Measurements from ENCODE around the gene GMDS. TPM values are rescaled to one million over a fixed set of nuclear protein-coding genes. Genes with fewer than 3 reads are reported as not detected.

The GMDS gene
- total RNA-seq, 1 donor from 2014 or later = 30.2 TPM

- Histone ChIP-seq H3K4me1 (no peaks in the 10 kb centered on the region), H3K27ac (no peak overlapping the region), H3K9me3 (no peaks in the 10 kb centered on the region), H3K27me3 (no peaks in the 10 kb centered on the region), H3K36me3 (no peaks in the 10 kb centered on the region), H3K4me3 (no peak overlapping the region)
- no peak for TF ChIP-seq POLR2A (IDR thresholded peaks at IDR 0.05)
- TF ChIP-seq CTCF (IDR thresholded peaks at IDR 0.05) = no peak
- no peak for TF ChIP-seq POLR2AphosphoS5 (IDR thresholded peaks at IDR 0.05; ENCODE audit: insufficient read depth in 1 of 2, low read depth in 1 of 2)
- no peak for DNase-seq (ENCODE audit: extremely low spot score in 2 of 2)
- intact Hi-C loops (cut with DNase I) = no loop called here
These were observed 580.2 kb downstream of the GMDS start for GRCh38 chr6:1665214-1665613.

GRCh38 chr6:1664329-1664728 is 581.1 kb downstream of the GMDS start:
- H3K4me1 ChIP-seq = no peaks in the 10 kb centered on the region
- no peak overlapping the region for H3K27ac ChIP-seq
- no peak overlapping the region for H3K4me3 ChIP-seq
- DNase-seq (ENCODE audit: extremely low spot score in 2 of 2) = no peak
- no peaks in the 10 kb centered on the region for H3K36me3 ChIP-seq
- intact Hi-C loops (cut with DNase I) = no loop called here
- TF ChIP-seq CTCF (IDR thresholded peaks at IDR 0.05) = no peak
- TF ChIP-seq POLR2A (IDR thresholded peaks at IDR 0.05) = no peak
- no peak for TF ChIP-seq POLR2AphosphoS5 (IDR thresholded peaks at IDR 0.05; ENCODE audit: insufficient read depth in 1 of 2, low read depth in 1 of 2)
- no peaks in the 10 kb centered on the region for H3K27me3 ChIP-seq
- H3K9me3 ChIP-seq = no peaks in the 10 kb centered on the region

GRCh38 chr6:1663511-1663910 is 581.9 kb downstream of the GMDS start:
- Histone ChIP-seq H3K27ac (no peak overlapping the region), H3K4me1 (no peaks in the 10 kb centered on the region), H3K27me3 (no peaks in the 10 kb centered on the region), H3K4me3 (no peak overlapping the region), H3K9me3 (no peaks in the 10 kb centered on the region), H3K36me3 (no peaks in the 10 kb centered on the region)
- intact Hi-C loops (cut with DNase I) = no loop called here
- TF ChIP-seq POLR2AphosphoS5 (IDR thresholded peaks at IDR 0.05; ENCODE audit: insufficient read depth in 1 of 2, low read depth in 1 of 2) = no peak
- TF ChIP-seq CTCF (IDR thresholded peaks at IDR 0.05) = no peak
- TF ChIP-seq POLR2A (IDR thresholded peaks at IDR 0.05) = no peak
- DNase-seq (ENCODE audit: extremely low spot score in 2 of 2) = no peak

GRCh38 chr6:1662534-1662933 is 582.9 kb downstream of the GMDS start:
- DNase-seq (ENCODE audit: extremely low spot score in 2 of 2) = no peak
- no peak for TF ChIP-seq CTCF (IDR thresholded peaks at IDR 0.05)
- no peak for TF ChIP-seq POLR2AphosphoS5 (IDR thresholded peaks at IDR 0.05; ENCODE audit: insufficient read depth in 1 of 2, low read depth in 1 of 2)
- no peak for TF ChIP-seq POLR2A (IDR thresholded peaks at IDR 0.05)

GRCh38 chr6:1659816-1660215 is 585.6 kb downstream of the GMDS start:
- DNase-seq (ENCODE audit: extremely low spot score in 2 of 2) = no peak
- H3K9me3 ChIP-seq = no peaks in the 10 kb centered on the region
- no peaks in the 10 kb centered on the region for H3K36me3 ChIP-seq
- intact Hi-C loops (cut with DNase I) = no loop called here
- no peaks in the 10 kb centered on the region for H3K27me3 ChIP-seq
- no peaks in the 10 kb centered on the region for H3K4me1 ChIP-seq
- no peak overlapping the region for H3K4me3 ChIP-seq
- H3K27ac ChIP-seq = no peak overlapping the region
- no peak for TF ChIP-seq POLR2A (IDR thresholded peaks at IDR 0.05)
- no peak for TF ChIP-seq POLR2AphosphoS5 (IDR thresholded peaks at IDR 0.05; ENCODE audit: insufficient read depth in 1 of 2, low read depth in 1 of 2)
- TF ChIP-seq CTCF (IDR thresholded peaks at IDR 0.05) = no peak

More at GRCh38 chr6:1662534-1662933, 582.9 kb downstream of the GMDS start:
- Histone ChIP-seq H3K4me1 (no peaks in the 10 kb centered on the region), H3K4me3 (no peak overlapping the region), H3K36me3 (no peaks in the 10 kb centered on the region), H3K27ac (no peak overlapping the region), H3K9me3 (no peaks in the 10 kb centered on the region), H3K27me3 (no peaks in the 10 kb centered on the region)
- intact Hi-C loops (cut with DNase I) = no loop called here

Data from vagina (tissue), 2 donors.